Liver (tissue), 9 donors: ENCODE measurements around the gene IGF2BP3. TPM values are rescaled to one million over a fixed set of nuclear protein-coding genes. Genes with fewer than 3 reads are reported as not detected.
"Not testable (repeated sequence)": the region's sequence is repeated elsewhere in the genome, so short reads cannot be mapped to it uniquely, and the experiment has no call there.

Experiments used
- DNase-seq: peaks from one replicate; pipeline ENCODE4 v3.0.0-alpha.2; 2017; ENCODE audit warnings: low spot score
- H3K27ac ChIP-seq, 2 donors: one replicate each; pipeline ENCODE4 v1.7.0; 2013; ENCODE audit warnings: inconsistent platforms in 2 of 2, low read length in 2 of 2, control low read depth in 1 of 2, low read depth in 1 of 2, mild to moderate bottlenecking in 1 of 2
- H3K27me3 ChIP-seq, 4 donors: one replicate each; pipeline versions ENCODE4 v1.6.1 to v1.7.0; 2013; ENCODE audit warnings: low read length in 3 of 4, inconsistent platforms in 1 of 4, mild to moderate bottlenecking in 1 of 4, moderate library complexity in 1 of 4; ENCODE audit not compliant: control insufficient read depth in 4 of 4, insufficient read depth in 4 of 4
- H3K36me3 ChIP-seq, 4 donors: one replicate each; pipeline versions ENCODE4 v1.6.1 to v1.7.0; 2013; ENCODE audit warnings: low read length in 3 of 4, mild to moderate bottlenecking in 3 of 4, low read depth in 1 of 4, moderate library complexity in 1 of 4; ENCODE audit not compliant: control insufficient read depth in 4 of 4, insufficient read depth in 3 of 4
- H3K4me1 ChIP-seq, 4 donors: one replicate each; pipeline versions ENCODE4 v1.6.1 to v1.7.0; 2013; ENCODE audit warnings: low read length in 3 of 4, mild to moderate bottlenecking in 3 of 4, moderate library complexity in 1 of 4; ENCODE audit not compliant: control insufficient read depth in 4 of 4, insufficient read depth in 4 of 4
- H3K4me3 ChIP-seq, 3 donors: one replicate each; pipeline versions ENCODE4 v1.6.1 to v1.7.0; 2013; ENCODE audit warnings: low read length in 3 of 3, control low read depth in 1 of 3, low read depth in 1 of 3, mild to moderate bottlenecking in 1 of 3
- H3K9ac ChIP-seq, 2 donors: one replicate each; pipeline ENCODE4 v1.7.0; 2013; ENCODE audit warnings: low read length in 2 of 2, mild to moderate bottlenecking in 2 of 2, moderate library complexity in 2 of 2, control low read depth in 1 of 2, low read depth in 1 of 2
- H3K9me3 ChIP-seq, 4 donors: one replicate each; pipeline versions ENCODE4 v1.6.1 to v1.7.0; 2013; ENCODE audit warnings: low read length in 3 of 4; ENCODE audit not compliant: control insufficient read depth in 4 of 4
- ATF3 ChIP-seq: IDR thresholded peaks from 2 replicates; pipeline ENCODE4 v1.6.1; 2016; ENCODE audit warnings: antibody characterized with exemption
- CTCF ChIP-seq: fragments of 150-350 bp; IDR thresholded peaks from 2 replicates; pipeline ENCODE4 v1.5.1; 2017; ENCODE audit warnings: improper control_type of control experiment, low read depth, low read length; ENCODE audit not compliant: missing input control
- EGR1 ChIP-seq, 2 donors: IDR thresholded peaks; 2 replicates each; pipeline ENCODE4 v1.6.1; 2016 to 2018; ENCODE audit warnings: antibody characterized with exemption in 2 of 2, low read depth in 2 of 2
- FOXA1 ChIP-seq: IDR thresholded peaks from 2 replicates; pipeline ENCODE4 v1.6.1; 2016; ENCODE audit warnings: antibody characterized with exemption
- FOXA2 ChIP-seq: IDR thresholded peaks from 2 replicates; pipeline ENCODE4 v1.6.1; 2016; ENCODE audit warnings: antibody characterized with exemption
- HNF4A ChIP-seq, 2 donors: conservative IDR thresholded peaks; 2 replicates each; pipeline ENCODE4 v1.6.1; 2016; ENCODE audit warnings: antibody characterized with exemption in 2 of 2, mild to moderate bottlenecking in 2 of 2
- HNF4G ChIP-seq: IDR thresholded peaks from 2 replicates; pipeline ENCODE4 v1.6.1; 2016; ENCODE audit warnings: antibody characterized with exemption
- JUND ChIP-seq, 2 donors: IDR thresholded peaks; 2 replicates each; pipeline ENCODE4 v1.6.1; 2016; ENCODE audit warnings: antibody characterized with exemption in 2 of 2
- MAX ChIP-seq: IDR thresholded peaks from 2 replicates; pipeline ENCODE4 v1.6.1; 2016; ENCODE audit warnings: antibody characterized with exemption
- NR2F2 ChIP-seq: IDR thresholded peaks from 2 replicates; pipeline ENCODE4 v1.6.1; 2016; ENCODE audit warnings: antibody characterized with exemption
- RAD21 ChIP-seq, 2 donors: IDR thresholded peaks; 2 replicates each; pipeline ENCODE4 v1.6.1; 2016; ENCODE audit warnings: antibody characterized with exemption in 2 of 2, mild to moderate bottlenecking in 2 of 2
- REST ChIP-seq: IDR thresholded peaks from 2 replicates; pipeline ENCODE4 v1.6.1; 2016; ENCODE audit warnings: antibody characterized with exemption, mild to moderate bottlenecking
- RXRA ChIP-seq, 2 donors: IDR thresholded peaks; 2 replicates each; pipeline ENCODE4 v1.6.1; 2017 to 2018; ENCODE audit warnings: antibody characterized with exemption in 2 of 2, mild to moderate bottlenecking in 1 of 2
- SP1 ChIP-seq: IDR thresholded peaks from 2 replicates; pipeline ENCODE4 v1.6.1; 2018; ENCODE audit warnings: antibody characterized with exemption, mild to moderate bottlenecking
- TAF1 ChIP-seq: conservative IDR thresholded peaks from 2 replicates; pipeline ENCODE4 v1.6.1; 2016; ENCODE audit warnings: antibody characterized with exemption, mild to moderate bottlenecking
- YY1 ChIP-seq: IDR thresholded peaks from 2 replicates; pipeline ENCODE4 v1.6.1; 2016; ENCODE audit warnings: antibody characterized with exemption, mild to moderate bottlenecking
- ZBTB33 ChIP-seq: IDR thresholded peaks from 2 replicates; pipeline ENCODE4 v1.6.1; 2016; ENCODE audit warnings: antibody characterized with exemption
- WGBS: extraction: QIAGEN DNeasy Blood & Tissue Kit; methylation state at CpG from one replicate; pipeline ENCODE4 v1.1.7; 2013; 5-methylcytosine and 5-hydroxymethylcytosine counted together
- polyA plus RNA-seq, 2 donors: library from polyadenylated mRNA; stranded (reverse) in 1 of 2; unstranded in 1 of 2; fragments of 200-250 nt in 1 of 2; fragments of >200 nt in 1 of 2; fragmentation: Nextera tagmentation in 1 of 2; extraction: Ambion mirVana in 1 of 2; gene quantifications; one replicate each; pipeline versions ENCODE4 v1.2.1 to v1.2.3, GENCODE V29; 2013 to 2015
- total RNA-seq, 2 donors: library from RNA; depleted of rRNA; stranded (reverse); fragments of >200 nt; gene quantifications; one replicate each; pipeline ENCODE4 v1.2.3, GENCODE V29; 2014
- donor health status: healthy.
- donor health status: healthy.
- donor health status: healthy.
- donor health status: healthy.
- donor health status: healthy.

IGF2BP3 gene
- total RNA-seq = 10 to 100 TPM in 1 of 2 donors, under 1 TPM in 1; 0.17 to 28.4 TPM
- polyA plus RNA-seq = under 1 TPM in 1 of 2 donors, not detected in 1; 0.23 TPM

- Histone ChIP-seq H3K27ac (no peak within 1 kb of the TSS), H3K4me1 (peaks cover 17 to 36% (median 34%) of the 10 kb centered on the region in 4 donors), H3K27me3 (peaks cover 14 to 43% (median 29%) of the 10 kb centered on the region in 4 donors), H3K9me3 (peaks cover 0 to 4% (median under 1%) of the 10 kb centered on the region in 4 donors), H3K36me3 (no peaks in the 10 kb centered on the region), H3K9ac (no peak within 1 kb of the TSS), H3K4me3 (peak within 1 kb of the TSS in 1 of 3 donors; percentile 44)
- TF ChIP-seq FOXA1 (no peak), REST (no peak), NR2F2 (no peak), MAX (no peak), CTCF (no peak), FOXA2 (no peak), HNF4G (no peak)
- peak; percentile 80 for DNase-seq
- WGBS = 6% methylated on average over 34 of the region's 34 CpGs
Observed at GRCh38 chr7:23470330-23471105, at the start of gene IGF2BP3. IGF2BP3 (minus strand) TSS chr7:23470491; CDS start chr7:23470110, 381 bp downstream.

GRCh38 chr7:23514755-23515154 is 44.5 kb upstream of the IGF2BP3 start:
- TF ChIP-seq HNF4A (conservative IDR thresholded peaks at IDR 0.05) (no peak), MAX (no peak), JUND (IDR thresholded peaks at IDR 0.05) (no peak), RAD21 (IDR thresholded peaks at IDR 0.05) (no peak), CTCF (no peak), RXRA (IDR thresholded peaks at IDR 0.05) (no peak), SP1 (no peak), ZBTB33 (no peak), ATF3 (no peak), EGR1 (IDR thresholded peaks at IDR 0.05; ENCODE audit: low read depth in 2 of 2) (no peak), NR2F2 (no peak), FOXA2 (no peak), HNF4G (no peak), YY1 (no peak), TAF1 (no peak)
- Histone ChIP-seq H3K9ac (no peak overlapping the region), H3K4me1 (no peaks in the 10 kb centered on the region), H3K9me3 (no peaks in the 10 kb centered on the region), H3K36me3 (peaks cover 28 to 70% (median 59%) of the 10 kb centered on the region in 4 donors), H3K27ac (no peak overlapping the region), H3K4me3 (no peak overlapping the region), H3K27me3 (no peaks in the 10 kb centered on the region)
- no peak for DNase-seq
- 93% methylated on average over 2 of the region's 2 CpGs for WGBS

- DNase-seq, H3K4me1 ChIP-seq, H3K27me3 ChIP-seq, H3K27ac ChIP-seq, H3K9me3 ChIP-seq, H3K9ac ChIP-seq, H3K4me3 ChIP-seq: not testable (repeated sequence)
- peaks cover 25 to 69% (median 57%) of the 10 kb centered on the region in 4 donors for H3K36me3 ChIP-seq
- WGBS = 91% methylated on average over 6 of the region's 6 CpGs
Observed at GRCh38 chr7:23513746-23514145, 43.5 kb upstream of the IGF2BP3 start.
